Smooth muscle cell (in vitro differentiated cells): Measurements from ENCODE around the gene RBFOX2. TPM values are rescaled to one million over a fixed set of nuclear protein-coding genes. Genes with fewer than 3 reads are reported as not detected.

Experiments
- DNase-seq: peaks from one replicate; lab custom pipeline; 2025; ENCODE audit not compliant: unreplicated experiment; lab: John Stamatoyannopoulos, UW
- H2AFZ ChIP-seq: fragments of 200-600 bp; sonication (generic); 2 replicates; pipeline ENCODE4 v1.6.0; 2016; ENCODE audit warnings: antibody characterized with exemption, low read depth, mild to moderate bottlenecking
- H3F3A ChIP-seq: fragments of 200-600 bp; sonication (generic); 2 replicates; pipeline ENCODE4 v1.6.0; 2017; ENCODE audit warnings: antibody characterized with exemption, low read depth
- H3K27ac ChIP-seq: fragments of 200-600 bp; sonication (generic); 2 replicates; pipeline ENCODE4 v1.5.1; 2016; ENCODE audit warnings: low read depth, mild to moderate bottlenecking
- H3K27me3 ChIP-seq: fragments of 200-600 bp; sonication (generic); 2 replicates; pipeline ENCODE4 v1.6.1; 2016; ENCODE audit warnings: low read depth, mild to moderate bottlenecking
- H3K36me3 ChIP-seq: fragments of 200-600 bp; sonication (generic); 2 replicates; pipeline ENCODE4 v1.5.1; 2016; ENCODE audit warnings: low read depth
- H3K4me1 ChIP-seq: fragments of 200-600 bp; sonication (generic); 2 replicates; pipeline ENCODE4 v1.5.1; 2016; ENCODE audit warnings: low read depth
- H3K4me2 ChIP-seq: fragments of 200-600 bp; sonication (generic); 2 replicates; pipeline ENCODE4 v1.6.0; 2016; ENCODE audit warnings: mild to moderate bottlenecking
- H3K4me3 ChIP-seq: fragments of 200-600 bp; sonication (generic); 2 replicates; pipeline ENCODE4 v1.5.1; 2016; ENCODE audit warnings: mild to moderate bottlenecking
- H3K79me2 ChIP-seq: fragments of 200-600 bp; sonication (generic); 2 replicates; pipeline ENCODE4 v1.6.0; 2016; ENCODE audit warnings: low read depth, mild to moderate bottlenecking
- H3K9ac ChIP-seq: fragments of 200-600 bp; sonication (generic); 2 replicates; pipeline ENCODE4 v1.6.0; 2016; ENCODE audit warnings: low read depth
- H3K9me3 ChIP-seq: fragments of 200-600 bp; sonication (generic); replicated peaks from 2 replicates; pipeline ENCODE4 v1.5.1; 2016; ENCODE audit warnings: low read depth
- H4K20me1 ChIP-seq: fragments of 200-600 bp; sonication (generic); 2 replicates; pipeline ENCODE4 v1.6.0; 2016; ENCODE audit warnings: low read depth
- WGBS: methylation state at CpG from one replicate; pipeline ENCODE4 v1.1.7; 2016; ENCODE audit warnings: low lambda C conversion rate; 5-methylcytosine and 5-hydroxymethylcytosine counted together
- polyA plus RNA-seq: library from polyadenylated mRNA; unstranded; fragments of >200 nt; fragmentation: Nextera tagmentation; extraction: Ambion mirVana; gene quantifications from 2 replicates; pipeline ENCODE4 v1.2.1, GENCODE V29; 2016
- total RNA-seq: library from RNA; depleted of rRNA; stranded (reverse); fragments of >200 nt; gene quantifications from 2 replicates; pipeline ENCODE4 v1.2.3, GENCODE V29; 2014
- TF ChIP-seq, protein P1 (sequence below): fragments of 200-600 bp; sonication (generic); IDR thresholded peaks from 2 replicates; pipeline ENCODE4 v1.5.1; 2017; ENCODE audit warnings: borderline replicate concordance, mild to moderate bottlenecking, antibody characterized with exemption; ENCODE audit not compliant: insufficient read depth, poor library complexity, severe bottlenecking

Gene RBFOX2
- total and polyA plus RNA-seq, 2 experiments from 2014 or later: 128 to 144 TPM

DNA sequence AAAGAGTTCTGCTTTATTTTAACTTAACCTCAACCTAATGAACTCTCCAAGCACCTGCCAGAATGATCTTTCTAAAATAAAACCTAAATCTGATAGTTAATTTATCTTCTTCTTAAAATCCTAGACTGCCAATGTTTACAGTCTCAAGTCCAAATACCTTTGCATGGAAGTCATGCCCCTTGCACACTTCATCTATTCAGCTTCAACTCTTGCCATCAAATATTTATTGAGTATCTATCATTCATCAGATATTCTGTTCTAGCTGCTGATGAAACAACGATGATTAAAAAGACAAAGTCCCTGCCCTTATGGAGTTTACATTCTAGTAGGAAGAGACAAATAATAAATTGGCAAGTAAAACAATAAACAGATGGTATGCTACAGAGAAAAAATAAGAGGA lies 209.2 kb downstream of the RBFOX2 start:
- H3K36me3 ChIP-seq: no peaks in the 10 kb centered on the region
- WGBS: 100% methylated on average over 1 of the region's 1 CpG
- no peaks in the 10 kb centered on the region for H3F3A ChIP-seq
- peaks cover 98% of the 10 kb centered on the region for H3K79me2 ChIP-seq
- no peak for DNase-seq
- no peaks in the 10 kb centered on the region for H3K27me3 ChIP-seq
- H3K4me1 ChIP-seq: no peaks in the 10 kb centered on the region
- H4K20me1 ChIP-seq: peaks cover 100% of the 10 kb centered on the region
- H3K4me3 ChIP-seq: no peak overlapping the region
- H3K4me2 ChIP-seq: no peak overlapping the region
- TF ChIP-seq, protein P1, sequence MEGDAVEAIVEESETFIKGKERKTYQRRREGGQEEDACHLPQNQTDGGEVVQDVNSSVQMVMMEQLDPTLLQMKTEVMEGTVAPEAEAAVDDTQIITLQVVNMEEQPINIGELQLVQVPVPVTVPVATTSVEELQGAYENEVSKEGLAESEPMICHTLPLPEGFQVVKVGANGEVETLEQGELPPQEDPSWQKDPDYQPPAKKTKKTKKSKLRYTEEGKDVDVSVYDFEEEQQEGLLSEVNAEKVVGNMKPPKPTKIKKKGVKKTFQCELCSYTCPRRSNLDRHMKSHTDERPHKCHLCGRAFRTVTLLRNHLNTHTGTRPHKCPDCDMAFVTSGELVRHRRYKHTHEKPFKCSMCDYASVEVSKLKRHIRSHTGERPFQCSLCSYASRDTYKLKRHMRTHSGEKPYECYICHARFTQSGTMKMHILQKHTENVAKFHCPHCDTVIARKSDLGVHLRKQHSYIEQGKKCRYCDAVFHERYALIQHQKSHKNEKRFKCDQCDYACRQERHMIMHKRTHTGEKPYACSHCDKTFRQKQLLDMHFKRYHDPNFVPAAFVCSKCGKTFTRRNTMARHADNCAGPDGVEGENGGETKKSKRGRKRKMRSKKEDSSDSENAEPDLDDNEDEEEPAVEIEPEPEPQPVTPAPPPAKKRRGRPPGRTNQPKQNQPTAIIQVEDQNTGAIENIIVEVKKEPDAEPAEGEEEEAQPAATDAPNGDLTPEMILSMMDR: no peak
- no peak overlapping the region for H3K9ac ChIP-seq
- no peak overlapping the region for H3K27ac ChIP-seq
- H2AFZ ChIP-seq: no peak overlapping the region
- H3K9me3 ChIP-seq: no peaks in the 10 kb centered on the region

DNA sequence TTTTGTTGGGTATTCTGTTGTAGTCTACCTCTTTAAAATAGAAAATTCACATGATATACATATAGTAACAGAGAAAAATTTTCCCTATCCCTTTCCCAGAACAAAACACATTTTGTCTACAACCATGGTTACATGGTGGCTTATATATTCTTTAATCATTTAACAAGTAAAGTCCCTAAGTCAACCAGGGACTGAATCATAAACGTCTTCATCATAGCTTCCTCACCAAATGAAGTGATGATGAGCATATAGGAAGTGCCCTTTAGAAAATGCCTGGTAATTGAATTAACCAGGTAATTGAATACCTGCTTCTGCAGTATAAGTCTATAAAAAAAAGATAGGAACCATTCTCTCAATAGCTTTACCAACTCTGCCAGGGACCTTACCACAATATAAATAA lies 209.7 kb downstream of the RBFOX2 start:
- Histone ChIP-seq H3K4me3 (no peak overlapping the region), H3F3A (no peaks in the 10 kb centered on the region), H3K4me2 (no peak overlapping the region), H3K79me2 (peaks cover 98% of the 10 kb centered on the region), H3K4me1 (no peaks in the 10 kb centered on the region), H4K20me1 (peaks cover 100% of the 10 kb centered on the region), H3K9me3 (no peaks in the 10 kb centered on the region), H2AFZ (no peak overlapping the region), H3K27me3 (no peaks in the 10 kb centered on the region), H3K9ac (no peak overlapping the region), H3K36me3 (no peaks in the 10 kb centered on the region), H3K27ac (no peak overlapping the region)
- 89% methylated on average over 1 of the region's 1 CpG for WGBS
- no peak for DNase-seq
- TF ChIP-seq, protein P1: no peak

DNA sequence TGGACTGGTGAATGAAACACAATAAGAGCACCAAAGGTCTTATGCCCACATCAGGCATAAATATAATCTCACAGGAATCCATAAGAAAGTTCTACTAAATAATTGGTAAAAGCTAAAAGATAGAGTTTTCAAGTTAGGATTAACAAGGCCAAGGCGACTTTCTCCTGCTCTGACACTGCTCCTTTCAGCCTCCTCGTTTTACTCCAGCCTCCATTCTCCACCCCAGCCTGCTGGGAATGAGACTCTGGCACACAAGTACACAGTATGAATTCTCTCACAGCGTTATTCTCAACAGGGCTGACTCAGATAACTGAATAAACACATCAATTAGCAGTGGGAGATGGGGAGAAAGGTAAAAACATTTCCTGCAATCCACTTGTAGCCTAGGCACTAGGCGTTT lies 216.0 kb downstream of the RBFOX2 start:
- H3F3A ChIP-seq: no peaks in the 10 kb centered on the region
- H3K36me3 ChIP-seq: peaks cover 5% of the 10 kb centered on the region
- no peaks in the 10 kb centered on the region for H3K9me3 ChIP-seq
- H3K4me2 ChIP-seq: no peak overlapping the region
- H3K27me3 ChIP-seq: no peaks in the 10 kb centered on the region
- TF ChIP-seq, protein P1: no peak
- H3K9ac ChIP-seq: no peak overlapping the region
- peaks cover 98% of the 10 kb centered on the region for H4K20me1 ChIP-seq
- 88% methylated on average over 4 of the region's 4 CpGs for WGBS
- peaks cover 95% of the 10 kb centered on the region for H3K79me2 ChIP-seq
- no peaks in the 10 kb centered on the region for H3K4me1 ChIP-seq
- H2AFZ ChIP-seq: no peak overlapping the region
- DNase-seq: no peak
- no peak overlapping the region for H3K27ac ChIP-seq
- H3K4me3 ChIP-seq: no peak overlapping the region

DNA sequence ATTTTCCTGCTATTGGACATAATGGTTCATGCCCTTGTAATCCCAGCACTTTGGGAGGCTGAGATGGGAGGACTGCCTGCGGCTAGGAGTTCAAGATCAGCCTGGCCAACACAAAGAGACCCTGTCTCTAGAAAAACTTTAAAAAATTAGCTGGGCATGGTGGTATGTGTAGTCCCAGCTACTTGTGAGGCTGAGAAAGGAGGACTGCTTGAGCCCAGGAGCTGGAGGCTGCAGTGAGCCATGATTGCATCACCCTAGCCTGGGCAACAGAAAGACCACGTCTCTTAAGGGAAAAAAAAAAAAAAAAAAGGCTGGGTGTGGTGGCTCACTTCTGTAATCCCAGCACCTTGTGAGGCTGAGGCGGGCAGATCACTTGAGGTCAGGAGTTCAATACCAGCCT lies 217.0 kb downstream of the RBFOX2 start:
- no peaks in the 10 kb centered on the region for H3K9me3 ChIP-seq
- H3K4me3 ChIP-seq: no peak overlapping the region
- H3K4me2 ChIP-seq: no peak overlapping the region
- H3F3A ChIP-seq: no peaks in the 10 kb centered on the region
- no peaks in the 10 kb centered on the region for H3K27me3 ChIP-seq
- WGBS: 87% methylated on average over 3 of the region's 3 CpGs
- H3K4me1 ChIP-seq: no peaks in the 10 kb centered on the region
- H3K36me3 ChIP-seq: peaks cover 5% of the 10 kb centered on the region
- TF ChIP-seq, protein P1: no peak
- no peak for DNase-seq
- H3K9ac ChIP-seq: no peak overlapping the region
- peaks cover 98% of the 10 kb centered on the region for H4K20me1 ChIP-seq
- H3K27ac ChIP-seq: no peak overlapping the region
- peaks cover 95% of the 10 kb centered on the region for H3K79me2 ChIP-seq
- no peak overlapping the region for H2AFZ ChIP-seq
